LNCAP (cell line): ENCODE measurements around the gene UGT1A5.

Experiments
- CTCF ChIP-seq: fragments of 450-650 bp; IDR thresholded peaks from 2 replicates; pipeline ENCODE4 v1.5.1; 2017; ENCODE audit warnings: mild to moderate bottlenecking

The UGT1A5 gene

GRCh38 chr2:233712611-233713261, at the start of gene UGT1A5:
UGT1A5 (plus strand) TSS chr2:233712907; CDS start chr2:233712992, 85 bp downstream.
- no peak for TF ChIP-seq CTCF

GRCh38 chr2:233663911-233664310, 48.8 kb upstream of the UGT1A5 start:
- no peak for TF ChIP-seq CTCF

- no peak for TF ChIP-seq CTCF
Measured at GRCh38 chr2:233668605-233669260, 44.0 kb upstream of the UGT1A5 start.

GRCh38 chr2:233671290-233672161, 41.2 kb upstream of the UGT1A5 start, which contains the start of gene UGT1A9:
UGT1A9 (plus strand) TSS chr2:233671898; CDS start chr2:233671935, 37 bp downstream.
- TF ChIP-seq CTCF = no peak

- no peak for TF ChIP-seq CTCF
Measured at GRCh38 chr2:233672886-233673285, 39.8 kb upstream of the UGT1A5 start.

GRCh38 chr2:233673896-233674295, 38.8 kb upstream of the UGT1A5 start:
- TF ChIP-seq CTCF = no peak

GRCh38 chr2:233674314-233674713, 38.4 kb upstream of the UGT1A5 start:
- no peak for TF ChIP-seq CTCF
